ENCODE results near the gene SAMD3.

Gene SAMD3

GRCh38 chr6:130138116-130138908, 84.4 kb downstream of the SAMD3 start:
- no peak for DNase-seq (ENCODE audit: low read depth)
- in situ Hi-C loops (cut with HindIII; ENCODE audit: low sequenced_read_pairs): no loop called here
- TF ChIP-seq CTCF (IDR thresholded peaks at IDR 0.05; ENCODE audit: low read depth, low read length, missing control alignments): no peak
- H3K4me3 ChIP-seq (ENCODE audit: low read depth, low read length): no peak overlapping the region

- no peak for TF ChIP-seq CTCF (IDR thresholded peaks at IDR 0.05; ENCODE audit: low read depth, low read length, missing control alignments)
- no peak for DNase-seq (ENCODE audit: low read depth)
- in situ Hi-C loops (cut with HindIII; ENCODE audit: low sequenced_read_pairs): no loop called here
- no peak overlapping the region for H3K4me3 ChIP-seq (ENCODE audit: low read depth, low read length)
Measured at GRCh38 chr6:130136798-130137197, 86.0 kb downstream of the SAMD3 start.

GRCh38 chr6:130134582-130134981, 88.2 kb downstream of the SAMD3 start:
- H3K4me3 ChIP-seq (ENCODE audit: low read depth, low read length): no peak overlapping the region
- no peak for DNase-seq (ENCODE audit: low read depth)
- TF ChIP-seq CTCF (IDR thresholded peaks at IDR 0.05; ENCODE audit: low read depth, low read length, missing control alignments): peak; percentile 13
- in situ Hi-C loops (cut with HindIII; ENCODE audit: low sequenced_read_pairs): no loop called here

- in situ Hi-C loops (cut with HindIII; ENCODE audit: low sequenced_read_pairs): no loop called here
- TF ChIP-seq CTCF (IDR thresholded peaks at IDR 0.05; ENCODE audit: low read depth, low read length, missing control alignments): no peak
- H3K4me3 ChIP-seq (ENCODE audit: low read depth, low read length): no peak overlapping the region
- no peak for DNase-seq (ENCODE audit: low read depth)
Measured at GRCh38 chr6:130132286-130132701, 90.5 kb downstream of the SAMD3 start.

GRCh38 chr6:130129762-130130246, 92.9 kb downstream of the SAMD3 start:
- in situ Hi-C loops (cut with HindIII; ENCODE audit: low sequenced_read_pairs): no loop called here
- DNase-seq (ENCODE audit: low read depth): no peak
- H3K4me3 ChIP-seq (ENCODE audit: low read depth, low read length): no peak overlapping the region
- TF ChIP-seq CTCF (IDR thresholded peaks at IDR 0.05; ENCODE audit: low read depth, low read length, missing control alignments): no peak

GRCh38 chr6:130128326-130128725, 94.4 kb downstream of the SAMD3 start:
- no peak overlapping the region for H3K4me3 ChIP-seq (ENCODE audit: low read depth, low read length)
- in situ Hi-C loops (cut with HindIII; ENCODE audit: low sequenced_read_pairs): no loop called here
- no peak for TF ChIP-seq CTCF (IDR thresholded peaks at IDR 0.05; ENCODE audit: low read depth, low read length, missing control alignments)
- DNase-seq (ENCODE audit: low read depth): no peak
